GM18526 (cell line): Measurements from ENCODE around the gene KCP.

ENCODE experiments used
- POLR2A ChIP-seq: IDR thresholded peaks from 3 replicates; pipeline ENCODE4 v1.6.1; 2011; ENCODE audit not compliant: insufficient read length; ENCODE audit errors: extremely low read depth

Gene KCP

GRCh38 chr7:128842674-128843641, 67.6 kb downstream of the KCP start:
- no peak for TF ChIP-seq POLR2A

GRCh38 chr7:128841921-128842673, 68.4 kb downstream of the KCP start:
- no peak for TF ChIP-seq POLR2A

- TF ChIP-seq POLR2A = no peak
Observed at GRCh38 chr7:128841171-128841690, 69.3 kb downstream of the KCP start.

- no peak for TF ChIP-seq POLR2A
Observed at GRCh38 chr7:128840326-128841170, 70.0 kb downstream of the KCP start.

- TF ChIP-seq POLR2A = no peak
Observed at GRCh38 chr7:128839751-128840177, 70.7 kb downstream of the KCP start.

- TF ChIP-seq POLR2A = no peak
Observed at GRCh38 chr7:128838981-128839731, 71.4 kb downstream of the KCP start.

- no peak for TF ChIP-seq POLR2A
Observed at GRCh38 chr7:128838109-128838779, 72.3 kb downstream of the KCP start.

- no peak for TF ChIP-seq POLR2A
Observed at GRCh38 chr7:128837521-128837921, 73.0 kb downstream of the KCP start.

GRCh38 chr7:128836729-128837348, 73.7 kb downstream of the KCP start:
- TF ChIP-seq POLR2A = no peak

GRCh38 chr7:128835790-128836641, 74.5 kb downstream of the KCP start:
- no peak for TF ChIP-seq POLR2A

- TF ChIP-seq POLR2A = no peak
Observed at GRCh38 chr7:128835231-128835751, 75.2 kb downstream of the KCP start.

GRCh38 chr7:128833946-128834325, 76.6 kb downstream of the KCP start:
- no peak for TF ChIP-seq POLR2A

GRCh38 chr7:128833148-128833945, 77.2 kb downstream of the KCP start:
- TF ChIP-seq POLR2A = no peak
